ENCODE results near the gene EMX1. TPM values are rescaled to one million over a fixed set of nuclear protein-coding genes. Genes with fewer than 3 reads are reported as not detected.
A peak's percentile ranks its signal among the peaks of the same experiment; 100 is the strongest.

EMX1 gene
- total RNA-seq, 1 experiment from 2014 or later = 0.72 TPM

GRCh38 chr2:72921088-72921851 lies 4.0 kb downstream of the EMX1 start:
- H4K20me1 ChIP-seq (ENCODE audit: control insufficient read depth, insufficient read depth, insufficient read length) = no peaks in the 10 kb centered on the region
- no peak overlapping the region for H2BK120ac ChIP-seq (ENCODE audit: low read depth, low read length, poor library complexity, severe bottlenecking)
- no peaks in the 10 kb centered on the region for H3K79me2 ChIP-seq (ENCODE audit: insufficient read depth, low read length)
- Mint-ChIP-seq H3K27me3 (ENCODE audit: low read depth) (peaks cover 9% of the 10 kb centered on the region), H3K36me3 (ENCODE audit: insufficient read depth in 1 of 3, low read depth in 3 of 3) (peaks cover 0 to 7% (median 5%) of the 10 kb centered on the region in 3 experiments; a peak in 3 of 7 replicates), H3K9me3 (peaks cover 2 to 4% of the 10 kb centered on the region in 2 experiments; a peak in 2 of 5 replicates), H3K27ac (no peak overlapping the region), H3K4me1 (peaks cover 21 to 39% of the 10 kb centered on the region in 2 experiments), H3K4me3 (peak overlapping the region in 1 of 2 experiments; percentile 93; a peak in 3 of 5 replicates)
- no peak overlapping the region for H3K9ac ChIP-seq (ENCODE audit: extremely low read depth, insufficient read length, low read length)
- H3T11ph ChIP-seq (ENCODE audit: low read length) = no peak overlapping the region
- no peak overlapping the region for H2BK20ac ChIP-seq (ENCODE audit: low read depth, low read length, poor library complexity, severe bottlenecking)
- no peak for DNase-seq
- no peak overlapping the region for H4K91ac ChIP-seq (ENCODE audit: insufficient read length, low read depth, low read length)
- no peak overlapping the region for H4K5ac ChIP-seq (ENCODE audit: insufficient read length, low read depth, low read length)
- no peak overlapping the region for H3K27ac ChIP-seq (ENCODE audit: insufficient read length, low read depth, low read length)
- H2AK5ac ChIP-seq (ENCODE audit: insufficient read length, low read length) = no peak overlapping the region
- TF ChIP-seq CTCF (conservative IDR thresholded peaks at IDR 0.05) = no peak
- H3K23me2 ChIP-seq (ENCODE audit: insufficient read length, low read depth, low read length, poor library complexity, severe bottlenecking) = peaks cover 38% of the 10 kb centered on the region
- no peak overlapping the region for H4K8ac ChIP-seq (replicated peaks; ENCODE audit: insufficient read length, low read depth, low read length)
- H2AFZ ChIP-seq (ENCODE audit: low read length) = no peak overlapping the region
- no peaks in the 10 kb centered on the region for H3K9me3 ChIP-seq (ENCODE audit: control insufficient read depth, low read depth, low read length)
- H3K18ac ChIP-seq (ENCODE audit: insufficient read length, low read depth, low read length) = no peak overlapping the region
- no peak overlapping the region for H2BK15ac ChIP-seq (ENCODE audit: low read depth, low read length)
- H3K14ac ChIP-seq (ENCODE audit: insufficient read depth, low read length) = no peak overlapping the region
- no peak overlapping the region for H3K4ac ChIP-seq (ENCODE audit: low read depth, low read length)
- H3K79me1 ChIP-seq (ENCODE audit: insufficient read depth, low read depth, low read length, poor library complexity, severe bottlenecking) = no peaks in the 10 kb centered on the region
- peak overlapping the region; percentile 87 for H3K4me2 ChIP-seq (ENCODE audit: insufficient read depth, insufficient read length, low read length)
- H2BK12ac ChIP-seq (ENCODE audit: insufficient read length, low read depth, low read length) = no peak overlapping the region
- peaks cover 5% of the 10 kb centered on the region for H3K4me1 ChIP-seq (ENCODE audit: insufficient read depth, low read length)
- no peak overlapping the region for H2BK5ac ChIP-seq (ENCODE audit: insufficient read length, low read length)
- no peak overlapping the region for H3K56ac ChIP-seq (ENCODE audit: insufficient read length, low read depth, low read length)
- H3K23ac ChIP-seq (ENCODE audit: insufficient read length, low read depth, low read length) = no peak overlapping the region
- no CpG with 5 or more reads among the region's 15 CpGs for WGBS (ENCODE audit: extremely low coverage, insufficient read length, low lambda C conversion rate)
- H3K27me3 ChIP-seq (ENCODE audit: insufficient read depth, low read length) = peaks cover 79% of the 10 kb centered on the region
